Body of pancreas (tissue), 4 donors: Measurements from ENCODE around the gene PCK1. TPM values are rescaled to one million over a fixed set of nuclear protein-coding genes. Genes with fewer than 3 reads are reported as not detected.

Experiments
- ATAC-seq: fragments of 150-250 bp; one replicate; pipeline ENCODE4 v1.9.1; 2016
- DNase-seq, 4 donors: peaks; one replicate each; pipeline ENCODE4 v3.0.0-alpha.2; 2019
- H3K27ac ChIP-seq, 4 donors: fragments of 200-600 bp; sonication (generic); 1 replicate in 3 of 4; 2 replicates in 1 of 4; pipeline versions ENCODE4 v1.5.1 to v1.6.1; 2016 to 2019; ENCODE audit warnings: mild to moderate bottlenecking in 1 of 4, mixed read lengths in 1 of 4, moderate library complexity in 1 of 4
- H3K27me3 ChIP-seq, 2 donors: fragments of 200-600 bp; sonication (generic); one replicate each; pipeline ENCODE4 v1.6.0; 2016; ENCODE audit warnings: mild to moderate bottlenecking in 1 of 2
- H3K36me3 ChIP-seq, 2 donors: fragments of 200-600 bp; sonication (generic); replicated peaks in 1 of 2; 2 replicates each; pipeline ENCODE4 v1.5.1; 2016; ENCODE audit warnings: low read depth in 2 of 2; ENCODE audit not compliant: insufficient read depth in 1 of 2
- H3K4me1 ChIP-seq: fragments of 200-600 bp; sonication (generic); one replicate; pipeline ENCODE4 v1.6.0; 2016
- H3K4me3 ChIP-seq, 2 donors: fragments of 200-600 bp; sonication (generic); 1 replicate in 1 of 2; 2 replicates in 1 of 2; pipeline ENCODE4 v1.5.1; 2016 to 2019
- H3K9me3 ChIP-seq, 3 donors: fragments of 200-600 bp; sonication (generic); 1 replicate in 2 of 3; 2 replicates in 1 of 3; pipeline ENCODE4 v1.5.1; 2016
- CTCF ChIP-seq, 7 experiments: fragments of 450-650 bp in 4 of 7; fragments of 200-600 bp in 3 of 7; sonication (generic) in 3 of 7; IDR thresholded peaks; one replicate each; pipeline ENCODE4 v1.5.1; 2016 to 2019; ENCODE audit warnings: antibody characterized with exemption in 7 of 7
- POLR2A ChIP-seq, 3 donors: fragments of 450-650 bp; IDR thresholded peaks; one replicate each; pipeline ENCODE4 v1.6.1; 2016; ENCODE audit warnings: antibody characterized with exemption in 3 of 3, mild to moderate bottlenecking in 2 of 3
- WGBS, 2 donors: methylation state at CpG; one replicate each; pipeline ENCODE4 v1.1.5; 2017; 5-methylcytosine and 5-hydroxymethylcytosine counted together
- intact Hi-C: fragments of 100-400 bp; cut with DNase I; formaldehyde crosslinking; loops from one replicate; pipeline ENCODE4 v1.15.1; 2023
- total RNA-seq, 2 donors: library from RNA; depleted of rRNA; stranded (reverse); fragments of >200 nt; gene quantifications; one replicate each; pipeline ENCODE4 v1.1.0, GENCODE V29; 2016

PCK1 gene
- total RNA-seq, 2 donors from 2014 or later: 14.3 to 33.3 TPM

GRCh38 chr20:57611586-57612311 is 50.8 kb downstream of the PCK1 start:
- Histone ChIP-seq H3K4me3 (no peak overlapping the region), H3K4me1 (no peaks in the 10 kb centered on the region), H3K27ac (peak overlapping the region in 3 of 4 donors; percentile 2 to 51 (median 46)), H3K36me3 (no peaks in the 10 kb centered on the region), H3K9me3 (no peaks in the 10 kb centered on the region), H3K27me3 (no peaks in the 10 kb centered on the region)
- 46 to 55% methylated on average over 8 to 18 of the region's 18 CpGs for whole genome bisulfite sequencing, 2 donors
- intact Hi-C loops: no loop called here
- ATAC-seq (peak; percentile 77), DNase-seq (peak; percentile 28 to 57 (median 42))
- TF ChIP-seq POLR2A (IDR thresholded peaks at IDR 0.05) (no peak), CTCF (IDR thresholded peaks at IDR 0.05) (no peak)

GRCh38 chr20:57612436-57612835 is 51.5 kb downstream of the PCK1 start:
- Histone ChIP-seq H3K27ac (peak overlapping the region in 3 of 4 donors; percentile 2 to 46 (median 40)), H3K9me3 (no peaks in the 10 kb centered on the region), H3K4me3 (no peak overlapping the region), H3K4me1 (no peaks in the 10 kb centered on the region), H3K36me3 (no peaks in the 10 kb centered on the region), H3K27me3 (no peaks in the 10 kb centered on the region)
- intact Hi-C loops: no loop called here
- ATAC-seq (peak; percentile 17), DNase-seq (no peak)
- 66 to 70% methylated on average over 7 of the region's 7 CpGs for WGBS, 2 donors
- TF ChIP-seq POLR2A (IDR thresholded peaks at IDR 0.05): no peak
- no peak for TF ChIP-seq CTCF (IDR thresholded peaks at IDR 0.05)

GRCh38 chr20:57612916-57613315 is 52.0 kb downstream of the PCK1 start:
- Histone ChIP-seq H3K27ac (no peak overlapping the region), H3K4me1 (no peaks in the 10 kb centered on the region), H3K9me3 (no peaks in the 10 kb centered on the region), H3K36me3 (no peaks in the 10 kb centered on the region), H3K27me3 (no peaks in the 10 kb centered on the region), H3K4me3 (no peak overlapping the region)
- 70 to 82% methylated on average over 7 of the region's 7 CpGs for WGBS, 2 donors
- intact Hi-C loops: no loop called here
- DNase-seq: peak in 1 of 4 donors; percentile 6
- ATAC-seq: no peak
- TF ChIP-seq CTCF (IDR thresholded peaks at IDR 0.05): no peak
- no peak for TF ChIP-seq POLR2A (IDR thresholded peaks at IDR 0.05)

- DNase-seq: no peak
- WGBS, 2 donors: 59 to 77% methylated on average over 9 to 12 of the region's 12 CpGs
- intact Hi-C loops: no loop called here
Observed at GRCh38 chr20:57613481-57613921, 52.6 kb downstream of the PCK1 start.

More at GRCh38 chr20:57613481-57613921, 52.6 kb downstream of the PCK1 start:
- ATAC-seq: no peak
- Histone ChIP-seq H3K4me1 (no peaks in the 10 kb centered on the region), H3K36me3 (no peaks in the 10 kb centered on the region), H3K4me3 (no peak overlapping the region), H3K27me3 (no peaks in the 10 kb centered on the region), H3K27ac (no peak overlapping the region), H3K9me3 (no peaks in the 10 kb centered on the region)
- no peak for TF ChIP-seq POLR2A (IDR thresholded peaks at IDR 0.05)
- no peak for TF ChIP-seq CTCF (IDR thresholded peaks at IDR 0.05)
